Prostate gland (tissue), 2 donors: ENCODE results near the gene SPATA21. TPM values are rescaled to one million over a fixed set of nuclear protein-coding genes. Genes with fewer than 3 reads are reported as not detected.
"Not testable (repeated sequence)": the region's sequence is repeated elsewhere in the genome, so short reads cannot be mapped to it uniquely, and the experiment has no call there.

Experiments used
- DNase-seq: peaks from one replicate; pipeline ENCODE4 v3.0.0-alpha.2; 2019; ENCODE audit warnings: low spot score
- H3K27ac ChIP-seq, 2 donors: fragments of 200-600 bp; sonication (generic); 2 replicates each; pipeline ENCODE4 v1.5.1; 2017 to 2019
- H3K27me3 ChIP-seq: fragments of 200-600 bp; sonication (generic); replicated peaks from 2 replicates; pipeline ENCODE4 v1.5.1; 2019; ENCODE audit not compliant: insufficient read depth
- H3K36me3 ChIP-seq, 2 donors: fragments of 200-600 bp; sonication (generic); 1 replicate in 1 of 2; 2 replicates in 1 of 2; pipeline versions ENCODE4 v1.5.1 to v1.8.1; 2017 to 2019
- H3K4me1 ChIP-seq: fragments of 200-600 bp; sonication (generic); replicated peaks from 2 replicates; pipeline ENCODE4 v1.5.1; 2019
- H3K4me3 ChIP-seq, 2 donors: fragments of 200-600 bp; sonication (generic); 2 replicates each; pipeline ENCODE4 v1.5.1; 2017 to 2019
- H3K9me3 ChIP-seq: fragments of 200-600 bp; sonication (generic); 2 replicates; pipeline ENCODE4 v1.5.1; 2017
- POLR2A ChIP-seq: fragments of 450-650 bp; IDR thresholded peaks from one replicate; pipeline ENCODE4 v1.6.1; 2016; ENCODE audit warnings: antibody characterized with exemption, mild to moderate bottlenecking
- POLR2AphosphoS5 ChIP-seq: sonication (generic); formaldehyde crosslinking; IDR thresholded peaks from one replicate; pipeline ENCODE4 v1.6.1; 2017; ENCODE audit warnings: antibody characterized with exemption
- WGBS: methylation state at CpG from one replicate; pipeline ENCODE4 v1.1.5; 2018; 5-methylcytosine and 5-hydroxymethylcytosine counted together
- intact Hi-C: fragments of 100-400 bp; cut with DNase I; formaldehyde crosslinking; loops from one replicate; pipeline ENCODE4 v1.14.2; 2022
- total RNA-seq, 2 donors: library from RNA; depleted of rRNA; stranded (reverse); fragments of >200 nt; gene quantifications; one replicate each; pipeline ENCODE4 v1.1.0, GENCODE V29; 2016
- TF ChIP-seq, protein P1 (sequence below), 4 experiments: fragments of 200-600 bp in 2 of 4; fragments of 450-650 bp in 2 of 4; sonication (generic) in 2 of 4; IDR thresholded peaks; 1 replicate in 3 of 4; 2 replicates in 1 of 4; pipeline ENCODE4 v1.5.1; 2016 to 2019; ENCODE audit warnings: antibody characterized with exemption in 4 of 4, mild to moderate bottlenecking in 2 of 4, moderate library complexity in 2 of 4

SPATA21 gene
- not detected for total RNA-seq

DNA sequence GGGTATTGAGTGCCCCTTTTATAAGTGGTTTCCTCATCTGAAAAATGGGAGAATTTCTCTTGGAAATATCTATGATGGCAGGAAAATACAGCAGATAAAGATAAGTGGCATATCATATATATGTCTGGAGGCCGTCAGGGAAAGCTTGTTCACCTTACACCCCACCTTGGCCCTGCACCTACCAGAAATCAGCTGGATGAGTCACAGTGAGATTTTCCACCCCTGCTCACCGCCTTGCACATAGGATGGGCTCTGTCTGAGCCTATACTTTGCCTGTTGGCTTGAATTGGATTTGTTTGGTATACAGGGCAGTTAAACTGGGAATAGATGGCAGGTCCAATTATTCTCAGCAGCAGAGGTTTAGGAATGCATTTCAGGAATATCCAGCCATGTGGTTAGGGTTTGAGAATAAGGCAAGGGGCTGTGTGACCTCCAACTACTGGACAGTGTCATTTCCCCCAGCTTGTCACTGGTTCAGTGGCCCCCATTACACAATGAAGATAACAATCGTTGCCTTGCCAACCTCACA lies at the start of gene SPATA21:
SPATA21 (minus strand) TSS at position 479 of the 529 bp plus-strand sequence. CDS start 6,053 bp downstream, outside the sequence.
- no peak for DNase-seq
- 71% methylated on average over 3 of the region's 3 CpGs for WGBS
- Histone ChIP-seq H3K4me1 (peaks cover 4% of the 10 kb centered on the region), H3K4me3 (no peak within 1 kb of the TSS), H3K27ac (no peak within 1 kb of the TSS), H3K27me3 (no peaks in the 10 kb centered on the region), H3K9me3 (no peaks in the 10 kb centered on the region), H3K36me3 (no peaks in the 10 kb centered on the region)
- TF ChIP-seq, protein P1, sequence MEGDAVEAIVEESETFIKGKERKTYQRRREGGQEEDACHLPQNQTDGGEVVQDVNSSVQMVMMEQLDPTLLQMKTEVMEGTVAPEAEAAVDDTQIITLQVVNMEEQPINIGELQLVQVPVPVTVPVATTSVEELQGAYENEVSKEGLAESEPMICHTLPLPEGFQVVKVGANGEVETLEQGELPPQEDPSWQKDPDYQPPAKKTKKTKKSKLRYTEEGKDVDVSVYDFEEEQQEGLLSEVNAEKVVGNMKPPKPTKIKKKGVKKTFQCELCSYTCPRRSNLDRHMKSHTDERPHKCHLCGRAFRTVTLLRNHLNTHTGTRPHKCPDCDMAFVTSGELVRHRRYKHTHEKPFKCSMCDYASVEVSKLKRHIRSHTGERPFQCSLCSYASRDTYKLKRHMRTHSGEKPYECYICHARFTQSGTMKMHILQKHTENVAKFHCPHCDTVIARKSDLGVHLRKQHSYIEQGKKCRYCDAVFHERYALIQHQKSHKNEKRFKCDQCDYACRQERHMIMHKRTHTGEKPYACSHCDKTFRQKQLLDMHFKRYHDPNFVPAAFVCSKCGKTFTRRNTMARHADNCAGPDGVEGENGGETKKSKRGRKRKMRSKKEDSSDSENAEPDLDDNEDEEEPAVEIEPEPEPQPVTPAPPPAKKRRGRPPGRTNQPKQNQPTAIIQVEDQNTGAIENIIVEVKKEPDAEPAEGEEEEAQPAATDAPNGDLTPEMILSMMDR (IDR thresholded peaks at IDR 0.05): no peak
- intact Hi-C loops: no loop called here

DNA sequence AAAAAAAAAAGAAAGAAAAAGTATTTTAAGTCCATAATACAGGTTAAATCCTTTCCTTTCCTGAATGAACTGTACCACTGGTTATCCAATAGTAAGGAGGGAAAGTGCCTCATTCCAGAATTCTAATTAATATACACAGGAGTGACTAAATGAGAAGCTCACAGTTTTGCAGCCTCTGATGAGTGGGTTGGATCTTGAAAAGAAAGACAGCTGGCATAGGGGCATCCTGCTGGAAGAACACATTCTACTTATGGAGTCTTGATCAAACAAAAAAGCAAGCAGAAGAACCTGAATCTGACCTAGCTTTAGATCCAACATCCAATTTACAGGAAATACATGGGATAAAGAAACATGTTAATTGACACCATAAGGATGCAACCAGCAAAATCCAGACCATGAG lies 49.8 kb upstream of the SPATA21 start:
- H3K4me3 ChIP-seq, H3K27me3 ChIP-seq, H3K9me3 ChIP-seq, intact Hi-C loops, H3K4me1 ChIP-seq, H3K36me3 ChIP-seq, H3K27ac ChIP-seq, DNase-seq: not testable (repeated sequence)

DNA sequence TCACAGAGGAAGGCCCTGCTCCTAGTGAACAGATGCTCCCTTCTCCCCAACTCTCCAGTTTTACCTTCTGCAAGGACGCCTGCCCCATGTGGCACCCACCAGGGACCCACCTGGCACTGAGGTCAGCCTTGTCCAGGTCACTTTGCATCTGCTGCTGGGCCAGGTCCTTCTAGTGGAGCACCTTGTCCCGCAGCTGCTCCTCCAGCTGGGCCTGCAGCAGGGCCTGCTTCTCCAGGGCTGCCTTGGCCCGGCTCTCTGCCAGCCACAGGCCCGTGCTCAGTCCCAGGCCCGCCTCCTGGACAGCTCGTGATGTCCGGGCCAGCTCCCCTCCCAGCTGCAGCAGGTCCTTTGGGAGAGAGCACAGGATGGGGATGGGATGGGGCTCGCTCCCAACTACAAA lies 49.1 kb upstream of the SPATA21 start:
- H3K27me3 ChIP-seq, H3K9me3 ChIP-seq, H3K4me3 ChIP-seq, DNase-seq, H3K36me3 ChIP-seq, H3K4me1 ChIP-seq, H3K27ac ChIP-seq, intact Hi-C loops: not testable (repeated sequence)
- WGBS: 92% methylated on average over 8 of the region's 8 CpGs

DNA sequence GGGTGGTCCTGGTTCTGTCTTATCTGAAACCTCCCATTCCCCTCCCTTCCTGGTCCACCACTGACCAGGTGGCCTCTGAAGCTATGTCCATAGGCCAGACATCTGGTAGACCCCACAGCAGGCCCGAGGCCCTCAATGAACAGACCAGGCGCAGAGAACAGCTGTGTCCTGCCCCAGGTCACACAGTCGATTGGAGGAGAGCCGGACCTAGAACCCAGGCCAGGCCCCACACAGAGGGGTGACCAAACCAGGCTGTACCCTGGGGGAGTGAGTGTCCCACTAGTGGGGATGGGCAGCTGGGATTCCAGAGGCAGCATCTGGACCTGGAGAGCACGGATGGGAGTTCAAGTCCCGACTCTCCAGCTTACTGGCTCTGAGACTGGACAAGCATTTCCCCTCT lies 47.7 kb upstream of the SPATA21 start:
- no peaks in the 10 kb centered on the region for H3K9me3 ChIP-seq
- intact Hi-C loops: no loop called here
- no peak for DNase-seq
- no peaks in the 10 kb centered on the region for H3K27me3 ChIP-seq
- no peak overlapping the region for H3K4me3 ChIP-seq
- TF ChIP-seq, protein P1 (IDR thresholded peaks at IDR 0.05): no peak
- TF ChIP-seq POLR2AphosphoS5 (no peak), POLR2A (no peak)
- WGBS: 90% methylated on average over 6 of the region's 6 CpGs
- H3K4me1 ChIP-seq: no peaks in the 10 kb centered on the region
- no peak overlapping the region for H3K27ac ChIP-seq
- H3K36me3 ChIP-seq: peaks cover 6% of the 10 kb centered on the region in 2 donors

- DNase-seq: no peak
- TF ChIP-seq POLR2A (no peak), POLR2AphosphoS5 (no peak)
- TF ChIP-seq, protein P1 (IDR thresholded peaks at IDR 0.05): no peak
Measured at GRCh38 chr1:16484501-16484835, 47.2 kb upstream of the SPATA21 start.

DNA sequence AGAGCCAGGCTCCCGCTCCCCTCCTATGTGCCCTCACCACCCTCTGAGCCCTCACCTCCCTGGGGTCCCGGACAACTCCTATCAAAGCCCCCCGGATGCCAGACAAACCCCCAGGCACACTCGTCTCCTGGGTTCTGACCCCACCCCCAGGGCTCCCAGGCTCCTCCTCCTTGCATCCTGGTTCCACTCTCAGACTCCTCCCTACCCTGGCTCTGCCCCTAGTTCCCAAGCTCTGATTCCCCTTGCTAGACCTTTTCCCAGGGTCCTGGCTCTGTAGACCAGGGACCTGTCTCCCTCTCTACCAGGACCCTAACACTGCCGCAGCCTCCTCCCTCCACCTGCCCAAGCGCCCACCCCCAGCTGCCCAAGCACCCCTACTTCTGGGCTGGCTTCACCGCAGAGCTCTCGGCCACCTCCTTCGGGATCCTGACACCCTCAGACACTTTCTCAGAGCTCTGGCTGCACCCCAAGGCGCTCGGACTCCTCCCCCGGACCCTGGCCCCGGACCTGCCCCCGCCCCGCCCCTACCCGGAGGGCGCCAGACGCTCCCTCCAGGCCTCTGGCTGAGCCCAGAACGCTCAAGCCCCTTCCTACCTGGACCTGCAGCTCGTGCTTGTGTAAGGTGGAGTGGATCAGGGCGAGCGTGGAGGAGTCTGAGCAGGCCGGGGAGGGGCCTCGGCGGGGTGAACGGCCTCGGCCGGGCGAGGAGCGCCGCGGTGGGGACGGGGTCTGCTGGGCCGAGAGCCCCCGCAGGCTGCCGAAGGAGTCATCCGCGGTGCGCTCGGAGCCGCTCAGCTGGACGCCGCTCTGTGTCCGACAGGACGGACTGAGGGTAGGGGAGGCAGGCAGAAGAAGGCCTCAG lies 46.6 kb upstream of the SPATA21 start:
- H3K27me3 ChIP-seq, H3K4me3 ChIP-seq, H3K27ac ChIP-seq, H3K36me3 ChIP-seq, H3K9me3 ChIP-seq, intact Hi-C loops, H3K4me1 ChIP-seq, DNase-seq: not testable (repeated sequence)
- WGBS: 86% methylated on average over 45 of the region's 45 CpGs

More at GRCh38 chr1:16484501-16484835, 47.2 kb upstream of the SPATA21 start:
- no peak overlapping the region for H3K4me3 ChIP-seq
- WGBS: 95% methylated on average over 8 of the region's 8 CpGs
- intact Hi-C loops: no loop called here
- H3K27me3 ChIP-seq: no peaks in the 10 kb centered on the region
- H3K4me1 ChIP-seq: no peaks in the 10 kb centered on the region
- H3K9me3 ChIP-seq: no peaks in the 10 kb centered on the region
- H3K36me3 ChIP-seq: peaks cover 6% of the 10 kb centered on the region in 2 donors
- H3K27ac ChIP-seq: no peak overlapping the region

DNA sequence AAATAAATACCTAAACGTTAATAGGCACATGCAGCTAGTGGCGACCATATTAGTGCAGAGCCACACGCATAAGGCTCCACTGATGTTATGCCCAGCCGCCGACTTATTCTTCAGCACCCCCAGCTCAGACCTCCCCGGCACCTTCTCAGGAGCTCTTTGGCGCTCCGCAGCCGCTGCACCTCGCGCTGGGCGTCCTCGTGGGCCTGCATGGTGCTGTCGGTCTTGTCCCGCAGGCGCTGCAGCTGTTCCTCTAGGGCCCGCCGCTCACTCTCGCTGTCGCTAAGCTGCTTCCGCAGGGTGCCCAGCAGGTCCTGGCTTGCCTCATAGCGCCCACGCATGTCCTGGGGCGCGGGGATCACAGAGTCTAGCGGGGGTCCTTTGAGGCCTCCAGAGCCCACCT lies 45.9 kb upstream of the SPATA21 start:
- 95% methylated on average over 26 of the region's 26 CpGs for WGBS
- H3K27ac ChIP-seq, H3K36me3 ChIP-seq, H3K4me3 ChIP-seq, DNase-seq, H3K27me3 ChIP-seq, H3K4me1 ChIP-seq, H3K9me3 ChIP-seq, intact Hi-C loops: not testable (repeated sequence)
